NB4 (cell line): Measurements from ENCODE around the gene XAF1.
"Not testable (repeated sequence)": the region's sequence is repeated elsewhere in the genome, so short reads cannot be mapped to it uniquely, and the experiment has no call there.

Experiments used
- DNase-seq: peaks from one replicate; pipeline ENCODE4 v3.0.0; 2010; ENCODE audit warnings: low read depth
- H3K4me3 ChIP-seq: one replicate; pipeline ENCODE4 v1.5.1; 2011; ENCODE audit warnings: mild to moderate bottlenecking, low read depth, low read length, moderate library complexity
- MYC ChIP-seq: IDR thresholded peaks from 2 replicates; pipeline ENCODE4 v1.6.1; 2011; ENCODE audit warnings: low read depth, low read length
- POLR2A ChIP-seq: IDR thresholded peaks from 2 replicates; pipeline ENCODE4 v1.6.1; 2011; ENCODE audit warnings: mild to moderate bottlenecking; ENCODE audit not compliant: insufficient read length; ENCODE audit errors: extremely low read depth
- TF ChIP-seq, protein P1 (sequence below): IDR thresholded peaks from 2 replicates; pipeline ENCODE4 v1.6.1; 2011; ENCODE audit warnings: low read depth, low read length
- TF ChIP-seq, protein P2 (sequence below): IDR thresholded peaks from one replicate; pipeline ENCODE4 v1.5.1; 2012; ENCODE audit warnings: low read depth, low read length

Gene XAF1

DNA sequence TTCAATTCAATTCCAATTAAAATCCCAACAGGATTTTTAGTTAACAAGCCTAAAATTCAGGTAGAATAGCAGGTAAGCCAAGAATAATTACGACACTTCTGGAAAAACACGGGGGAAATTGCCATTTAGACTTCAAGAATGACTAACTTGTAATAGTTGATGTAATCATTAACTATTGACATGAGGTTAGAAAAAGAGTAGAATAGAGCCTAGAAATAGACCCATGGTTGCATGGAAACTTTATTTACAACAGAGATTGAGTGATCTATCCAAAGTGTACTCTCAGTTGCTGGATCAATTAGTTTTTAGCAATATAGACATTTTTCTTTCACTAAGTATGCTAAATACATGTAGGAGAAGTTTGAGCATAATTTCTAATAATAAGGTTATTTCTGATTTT is 39.1 kb upstream of the XAF1 start:
- TF ChIP-seq, protein P1, sequence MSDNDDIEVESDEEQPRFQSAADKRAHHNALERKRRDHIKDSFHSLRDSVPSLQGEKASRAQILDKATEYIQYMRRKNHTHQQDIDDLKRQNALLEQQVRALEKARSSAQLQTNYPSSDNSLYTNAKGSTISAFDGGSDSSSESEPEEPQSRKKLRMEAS: no peak
- TF ChIP-seq MYC: no peak
- TF ChIP-seq, protein P2, sequence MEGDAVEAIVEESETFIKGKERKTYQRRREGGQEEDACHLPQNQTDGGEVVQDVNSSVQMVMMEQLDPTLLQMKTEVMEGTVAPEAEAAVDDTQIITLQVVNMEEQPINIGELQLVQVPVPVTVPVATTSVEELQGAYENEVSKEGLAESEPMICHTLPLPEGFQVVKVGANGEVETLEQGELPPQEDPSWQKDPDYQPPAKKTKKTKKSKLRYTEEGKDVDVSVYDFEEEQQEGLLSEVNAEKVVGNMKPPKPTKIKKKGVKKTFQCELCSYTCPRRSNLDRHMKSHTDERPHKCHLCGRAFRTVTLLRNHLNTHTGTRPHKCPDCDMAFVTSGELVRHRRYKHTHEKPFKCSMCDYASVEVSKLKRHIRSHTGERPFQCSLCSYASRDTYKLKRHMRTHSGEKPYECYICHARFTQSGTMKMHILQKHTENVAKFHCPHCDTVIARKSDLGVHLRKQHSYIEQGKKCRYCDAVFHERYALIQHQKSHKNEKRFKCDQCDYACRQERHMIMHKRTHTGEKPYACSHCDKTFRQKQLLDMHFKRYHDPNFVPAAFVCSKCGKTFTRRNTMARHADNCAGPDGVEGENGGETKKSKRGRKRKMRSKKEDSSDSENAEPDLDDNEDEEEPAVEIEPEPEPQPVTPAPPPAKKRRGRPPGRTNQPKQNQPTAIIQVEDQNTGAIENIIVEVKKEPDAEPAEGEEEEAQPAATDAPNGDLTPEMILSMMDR: no peak
- TF ChIP-seq POLR2A: no peak
- no peak overlapping the region for H3K4me3 ChIP-seq
- no peak for DNase-seq

DNA sequence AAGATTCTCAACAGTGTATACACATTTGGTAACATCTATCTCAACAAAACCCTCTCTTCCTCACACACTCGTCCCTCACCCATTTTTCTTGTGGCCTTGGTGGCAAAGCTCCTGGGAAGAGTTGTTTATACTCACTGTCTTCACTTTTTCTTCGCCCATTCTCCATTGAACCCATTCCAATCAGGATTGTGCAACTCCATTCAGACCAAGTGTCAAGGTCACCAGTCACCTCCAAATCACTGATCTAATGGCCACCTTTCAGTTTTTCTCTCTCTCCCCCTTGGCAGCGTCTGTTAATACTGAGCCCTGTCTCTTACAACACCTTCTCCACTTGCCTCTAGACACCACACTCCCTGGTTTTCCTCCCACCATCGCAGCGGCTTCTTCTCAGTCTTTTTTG is 34.1 kb upstream of the XAF1 start:
- TF ChIP-seq, protein P2: no peak
- TF ChIP-seq POLR2A (no peak), MYC (no peak)
- TF ChIP-seq, protein P1: no peak
- H3K4me3 ChIP-seq: no peak overlapping the region
- DNase-seq: no peak

DNA sequence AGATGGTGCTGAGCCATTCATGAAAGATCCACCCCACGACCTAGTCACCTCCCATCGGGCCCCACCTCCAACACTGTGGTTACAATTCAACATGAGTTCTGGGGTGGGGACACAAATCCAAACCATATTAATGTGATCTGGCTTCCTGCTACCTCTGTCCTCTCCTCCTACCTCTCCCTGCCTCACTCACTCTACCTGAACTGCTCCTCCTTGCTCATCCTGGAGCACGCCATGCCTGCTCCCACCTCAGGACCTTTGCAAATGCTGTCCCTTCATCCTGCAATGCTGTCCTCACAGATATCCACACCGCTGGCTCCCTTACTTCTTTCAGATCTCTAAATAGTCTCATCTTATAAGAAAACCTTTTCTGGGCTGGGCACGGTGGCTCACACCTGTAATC is 31.8 kb upstream of the XAF1 start:
- DNase-seq: no peak
- no peak overlapping the region for H3K4me3 ChIP-seq
- TF ChIP-seq, protein P2: no peak
- TF ChIP-seq MYC (no peak), POLR2A (no peak)
- TF ChIP-seq, protein P1: no peak

DNA sequence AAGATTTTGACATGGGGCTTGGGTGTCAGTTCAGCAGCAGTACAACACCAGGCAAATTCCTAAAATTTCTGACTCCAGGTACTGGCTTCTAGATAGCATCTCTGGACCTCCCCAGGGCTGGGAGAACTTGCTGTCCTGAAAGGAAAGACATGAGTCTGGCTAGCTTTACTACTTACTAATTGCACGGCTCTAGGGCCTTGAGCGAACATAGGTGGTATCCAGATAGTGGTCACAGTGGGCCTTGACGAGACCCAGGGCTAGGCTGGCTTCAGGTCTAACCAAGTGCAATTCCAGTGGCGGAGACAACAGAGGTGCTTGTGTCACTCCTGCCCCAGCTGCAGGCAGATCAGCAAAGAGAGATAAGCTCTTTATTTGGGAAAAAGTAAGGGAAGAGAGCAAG is 26.3 kb upstream of the XAF1 start:
- DNase-seq: no peak
- no peak overlapping the region for H3K4me3 ChIP-seq
- TF ChIP-seq POLR2A (no peak), MYC (no peak)
- TF ChIP-seq, protein P2: no peak
- TF ChIP-seq, protein P1: no peak

- not testable (repeated sequence) for DNase-seq, H3K4me3 ChIP-seq
Observed at GRCh38 chr17:6746665-6747064, 9.2 kb upstream of the XAF1 start.

- no peak for DNase-seq
- no peak overlapping the region for H3K4me3 ChIP-seq
- TF ChIP-seq, protein P2: no peak
- TF ChIP-seq MYC: no peak
- TF ChIP-seq POLR2A: no peak
- TF ChIP-seq, protein P1: no peak
Observed at GRCh38 chr17:6748617-6749016, 7.2 kb upstream of the XAF1 start.
